SK-N-SH (cell line): ENCODE data around the gene RBM20.

Source experiments
- CHD2 ChIP-seq: fragments of 150-350 bp; IDR thresholded peaks from 2 replicates; pipeline ENCODE4 v1.6.1; 2018; ENCODE audit warnings: low read length; ENCODE audit not compliant: partially characterized antibody
- EP300 ChIP-seq, 2 experiments: IDR thresholded peaks; 2 replicates each; pipeline versions ENCODE4 v1.4.0 to v1.6.1; 2012; ENCODE audit warnings: borderline replicate concordance in 1 of 2, low read depth in 1 of 2, low read length in 1 of 2
- POLR2AphosphoS5 ChIP-seq: IDR thresholded peaks from 2 replicates; pipeline ENCODE4 v1.6.1; 2012; ENCODE audit warnings: low read depth, low read length
- TF ChIP-seq, protein P1 (sequence below): fragments of 150-350 bp; IDR thresholded peaks from 2 replicates; pipeline ENCODE4 v1.6.1; 2017; ENCODE audit warnings: antibody characterized with exemption, low read length, low read depth, borderline replicate concordance
- TF ChIP-seq, protein P2 (sequence below): fragments of 150-350 bp; IDR thresholded peaks from 2 replicates; pipeline ENCODE4 v1.6.1; 2016; ENCODE audit warnings: mild to moderate bottlenecking, low read depth, low read length

DNA sequence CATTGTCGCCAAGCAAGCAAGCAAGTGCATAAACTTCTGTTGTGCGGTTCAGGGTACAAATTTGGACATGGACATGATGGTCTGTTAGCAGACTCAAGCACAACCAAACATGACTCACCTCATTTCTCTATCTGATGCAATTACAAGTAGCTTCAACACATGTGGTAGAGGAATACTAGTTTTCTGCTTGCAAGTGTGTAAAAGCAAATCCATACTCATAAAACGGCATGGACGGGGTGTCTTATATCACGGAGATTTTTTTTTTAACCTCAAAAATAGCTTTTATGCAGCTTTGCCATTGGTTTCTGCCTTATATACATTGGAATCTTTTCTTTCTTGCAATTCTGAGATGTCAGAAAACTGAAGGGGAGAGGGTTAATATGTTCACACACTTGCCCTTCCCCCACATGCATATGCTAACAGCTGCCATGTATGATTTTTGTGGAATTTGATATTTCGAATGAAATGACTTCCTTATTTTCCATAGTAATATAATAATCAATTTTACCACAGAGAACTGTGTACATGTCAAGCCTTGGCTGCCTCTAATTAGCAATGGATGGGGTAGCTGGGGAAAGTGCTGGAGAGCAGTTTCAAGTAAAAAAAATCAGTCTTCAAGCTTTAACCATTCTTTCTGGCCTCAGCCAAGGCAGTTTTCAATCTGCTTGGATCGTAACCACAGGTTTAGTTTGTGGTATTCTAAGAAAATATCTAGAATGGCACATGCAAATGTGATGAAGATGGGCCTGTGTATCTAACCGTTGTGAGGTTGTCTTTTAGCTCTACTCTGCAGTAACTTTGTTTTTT lies 121.6 kb downstream of the RBM20 start:
- TF ChIP-seq, protein P1, sequence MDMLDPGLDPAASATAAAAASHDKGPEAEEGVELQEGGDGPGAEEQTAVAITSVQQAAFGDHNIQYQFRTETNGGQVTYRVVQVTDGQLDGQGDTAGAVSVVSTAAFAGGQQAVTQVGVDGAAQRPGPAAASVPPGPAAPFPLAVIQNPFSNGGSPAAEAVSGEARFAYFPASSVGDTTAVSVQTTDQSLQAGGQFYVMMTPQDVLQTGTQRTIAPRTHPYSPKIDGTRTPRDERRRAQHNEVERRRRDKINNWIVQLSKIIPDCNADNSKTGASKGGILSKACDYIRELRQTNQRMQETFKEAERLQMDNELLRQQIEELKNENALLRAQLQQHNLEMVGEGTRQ = no peak
- TF ChIP-seq CHD2 (no peak), POLR2AphosphoS5 (no peak), EP300 (IDR thresholded peaks at IDR 0.05; ENCODE audit: borderline replicate concordance in 1 of 2, low read depth in 1 of 2, low read length in 1 of 2) (no peak)
- TF ChIP-seq, protein P2, sequence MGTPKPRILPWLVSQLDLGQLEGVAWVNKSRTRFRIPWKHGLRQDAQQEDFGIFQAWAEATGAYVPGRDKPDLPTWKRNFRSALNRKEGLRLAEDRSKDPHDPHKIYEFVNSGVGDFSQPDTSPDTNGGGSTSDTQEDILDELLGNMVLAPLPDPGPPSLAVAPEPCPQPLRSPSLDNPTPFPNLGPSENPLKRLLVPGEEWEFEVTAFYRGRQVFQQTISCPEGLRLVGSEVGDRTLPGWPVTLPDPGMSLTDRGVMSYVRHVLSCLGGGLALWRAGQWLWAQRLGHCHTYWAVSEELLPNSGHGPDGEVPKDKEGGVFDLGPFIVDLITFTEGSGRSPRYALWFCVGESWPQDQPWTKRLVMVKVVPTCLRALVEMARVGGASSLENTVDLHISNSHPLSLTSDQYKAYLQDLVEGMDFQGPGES = no peak
